Neuron (in vitro differentiated cells): ENCODE measurements around the gene DOCK4.

Experiments used
- H2AFZ ChIP-seq: one replicate; pipeline ENCODE4 v1.6.1; 2013; ENCODE audit warnings: low read depth, mild to moderate bottlenecking, inconsistent platforms, low read length, moderate library complexity
- H3K27me3 ChIP-seq: one replicate; pipeline ENCODE4 v1.6.1; 2013; ENCODE audit warnings: low read length; ENCODE audit not compliant: insufficient read depth
- H3K36me3 ChIP-seq: one replicate; pipeline ENCODE4 v1.6.1; 2013; ENCODE audit warnings: low read length; ENCODE audit not compliant: insufficient read depth
- H3K4me1 ChIP-seq: one replicate; pipeline ENCODE4 v1.6.1; 2013; ENCODE audit warnings: low read length; ENCODE audit not compliant: insufficient read depth
- H3K4me3 ChIP-seq: 2 replicates; pipeline ENCODE4 v1.5.1; 2013; ENCODE audit warnings: mild to moderate bottlenecking, low read length, moderate library complexity
- H3K9me3 ChIP-seq: one replicate; pipeline ENCODE4 v1.6.1; 2013; ENCODE audit warnings: low read length

Gene DOCK4

GRCh38 chr7:111802194-111802772 lies 403.9 kb downstream of the DOCK4 start:
- Histone ChIP-seq H3K27me3 (no peaks in the 10 kb centered on the region), H3K9me3 (peaks cover 1% of the 10 kb centered on the region)

GRCh38 chr7:111801277-111801676 lies 404.9 kb downstream of the DOCK4 start:
- no peak overlapping the region for H2AFZ ChIP-seq
- no peaks in the 10 kb centered on the region for H3K36me3 ChIP-seq
- H3K27me3 ChIP-seq, result no peaks in the 10 kb centered on the region
- H3K9me3 ChIP-seq, result peaks cover 5% of the 10 kb centered on the region
- H3K4me1 ChIP-seq, result no peaks in the 10 kb centered on the region
- H3K4me3 ChIP-seq, result no peak overlapping the region

More at GRCh38 chr7:111802194-111802772, 403.9 kb downstream of the DOCK4 start:
- no peaks in the 10 kb centered on the region for H3K36me3 ChIP-seq
- no peak overlapping the region for H3K4me3 ChIP-seq
- no peak overlapping the region for H2AFZ ChIP-seq
- no peaks in the 10 kb centered on the region for H3K4me1 ChIP-seq

GRCh38 chr7:111796671-111797070 lies 409.5 kb downstream of the DOCK4 start:
- H3K4me1 ChIP-seq, result no peaks in the 10 kb centered on the region
- H3K9me3 ChIP-seq, result peaks cover 15% of the 10 kb centered on the region
- H3K27me3 ChIP-seq, result no peaks in the 10 kb centered on the region
- no peak overlapping the region for H2AFZ ChIP-seq
- H3K36me3 ChIP-seq, result no peaks in the 10 kb centered on the region
- no peak overlapping the region for H3K4me3 ChIP-seq

- Histone ChIP-seq H3K4me1 (no peaks in the 10 kb centered on the region), H3K9me3 (no peaks in the 10 kb centered on the region), H3K4me3 (no peak overlapping the region), H3K36me3 (peaks cover 2% of the 10 kb centered on the region), H2AFZ (no peak overlapping the region), H3K27me3 (no peaks in the 10 kb centered on the region)
These were observed 416.3 kb downstream of the DOCK4 start for GRCh38 chr7:111789870-111790269.

GRCh38 chr7:111789048-111789320 lies 417.2 kb downstream of the DOCK4 start:
- peaks cover 2% of the 10 kb centered on the region for H3K36me3 ChIP-seq
- no peaks in the 10 kb centered on the region for H3K4me1 ChIP-seq
- no peak overlapping the region for H2AFZ ChIP-seq
- no peaks in the 10 kb centered on the region for H3K27me3 ChIP-seq
- no peaks in the 10 kb centered on the region for H3K9me3 ChIP-seq
- no peak overlapping the region for H3K4me3 ChIP-seq

GRCh38 chr7:111788286-111789047 lies 417.7 kb downstream of the DOCK4 start:
- peaks cover 2% of the 10 kb centered on the region for H3K36me3 ChIP-seq
- H3K4me1 ChIP-seq, result no peaks in the 10 kb centered on the region
- H3K9me3 ChIP-seq, result no peaks in the 10 kb centered on the region
- H3K4me3 ChIP-seq, result no peak overlapping the region
- H3K27me3 ChIP-seq, result no peaks in the 10 kb centered on the region
- H2AFZ ChIP-seq, result no peak overlapping the region

- Histone ChIP-seq H2AFZ (no peak overlapping the region), H3K4me3 (no peak overlapping the region), H3K4me1 (no peaks in the 10 kb centered on the region), H3K36me3 (peaks cover 2% of the 10 kb centered on the region), H3K27me3 (no peaks in the 10 kb centered on the region), H3K9me3 (no peaks in the 10 kb centered on the region)
These were observed 418.5 kb downstream of the DOCK4 start for GRCh38 chr7:111787741-111788140.

- Histone ChIP-seq H3K27me3 (no peaks in the 10 kb centered on the region), H2AFZ (no peak overlapping the region), H3K9me3 (no peaks in the 10 kb centered on the region), H3K4me1 (no peaks in the 10 kb centered on the region), H3K36me3 (peaks cover 2% of the 10 kb centered on the region), H3K4me3 (no peak overlapping the region)
These were observed 419.1 kb downstream of the DOCK4 start for GRCh38 chr7:111787099-111787498.

- H3K27me3 ChIP-seq, result no peaks in the 10 kb centered on the region
- H3K4me3 ChIP-seq, result no peak overlapping the region
These were observed 421.1 kb downstream of the DOCK4 start for GRCh38 chr7:111785076-111785475.

GRCh38 chr7:111784296-111784695 lies 421.9 kb downstream of the DOCK4 start:
- H3K36me3 ChIP-seq, result no peaks in the 10 kb centered on the region
- no peaks in the 10 kb centered on the region for H3K27me3 ChIP-seq
- H3K4me3 ChIP-seq, result no peak overlapping the region
- H3K4me1 ChIP-seq, result no peaks in the 10 kb centered on the region
- H2AFZ ChIP-seq, result no peak overlapping the region
- H3K9me3 ChIP-seq, result no peaks in the 10 kb centered on the region

More at GRCh38 chr7:111785076-111785475, 421.1 kb downstream of the DOCK4 start:
- H3K9me3 ChIP-seq, result no peaks in the 10 kb centered on the region
- peaks cover 2% of the 10 kb centered on the region for H3K36me3 ChIP-seq
- H3K4me1 ChIP-seq, result no peaks in the 10 kb centered on the region
- H2AFZ ChIP-seq, result no peak overlapping the region

- Histone ChIP-seq H3K4me1 (no peaks in the 10 kb centered on the region), H3K4me3 (no peak overlapping the region), H3K9me3 (no peaks in the 10 kb centered on the region), H2AFZ (no peak overlapping the region), H3K36me3 (no peaks in the 10 kb centered on the region), H3K27me3 (no peaks in the 10 kb centered on the region)
These were observed 422.3 kb downstream of the DOCK4 start for GRCh38 chr7:111783854-111784253.

- Histone ChIP-seq H3K9me3 (peaks cover 2% of the 10 kb centered on the region), H3K36me3 (no peaks in the 10 kb centered on the region), H3K4me3 (no peak overlapping the region), H2AFZ (no peak overlapping the region), H3K27me3 (no peaks in the 10 kb centered on the region), H3K4me1 (no peaks in the 10 kb centered on the region)
These were observed 425.7 kb downstream of the DOCK4 start for GRCh38 chr7:111780527-111780926.

GRCh38 chr7:111775206-111775605 lies 431.0 kb downstream of the DOCK4 start:
- H2AFZ ChIP-seq, result no peak overlapping the region
- H3K27me3 ChIP-seq, result no peaks in the 10 kb centered on the region
- H3K9me3 ChIP-seq, result peaks cover 2% of the 10 kb centered on the region
- H3K4me1 ChIP-seq, result no peaks in the 10 kb centered on the region
- no peaks in the 10 kb centered on the region for H3K36me3 ChIP-seq
- no peak overlapping the region for H3K4me3 ChIP-seq

GRCh38 chr7:111772716-111773115 lies 433.5 kb downstream of the DOCK4 start:
- H3K4me1 ChIP-seq, result no peaks in the 10 kb centered on the region
- no peaks in the 10 kb centered on the region for H3K27me3 ChIP-seq
- H3K4me3 ChIP-seq, result no peak overlapping the region
- peaks cover 2% of the 10 kb centered on the region for H3K9me3 ChIP-seq
- no peak overlapping the region for H2AFZ ChIP-seq
- H3K36me3 ChIP-seq, result peaks cover 8% of the 10 kb centered on the region
